ENCODE measurements around the gene NSUN6. TPM values are rescaled to one million over a fixed set of nuclear protein-coding genes. Genes with fewer than 3 reads are reported as not detected.

The NSUN6 gene
- polyA plus RNA-seq, 3 donors = 1.2 to 5.1 (median 3.1) TPM

- H3K9me3 Mint-ChIP-seq = no peaks in the 10 kb centered on the region
- intact Hi-C loops (cut with micrococcal nuclease) = no loop called here
Measured at GRCh38 chr10:18556522-18557147, 94.8 kb downstream of the NSUN6 start.

GRCh38 chr10:18554479-18554878, 96.9 kb downstream of the NSUN6 start:
- Histone ChIP-seq H3K27ac (ENCODE audit: low read depth in 1 of 2, low read length in 2 of 2) (no peak overlapping the region), H3K4me1 (ENCODE audit: control insufficient read depth in 1 of 2, insufficient read depth in 2 of 2, low read length in 2 of 2) (no peaks in the 10 kb centered on the region), H3K4me3 (replicated peaks in 1 of 3; ENCODE audit: low read depth in 2 of 3, low read length in 3 of 3) (no peak overlapping the region), H3K79me2 (ENCODE audit: insufficient read depth, low read length) (no peaks in the 10 kb centered on the region), H3K4me2 (replicated peaks; ENCODE audit: extremely low read depth, low read length, poor library complexity, severe bottlenecking) (no peak overlapping the region), H2AFZ (ENCODE audit: insufficient read depth, low read depth, low read length, poor library complexity, severe bottlenecking) (no peak overlapping the region), H3K9ac (ENCODE audit: insufficient read depth, low read length, poor library complexity, severe bottlenecking) (no peak overlapping the region), H3K36me3 (replicated peaks in 1 of 2; ENCODE audit: control insufficient read depth in 1 of 2, insufficient read depth in 2 of 2, low read length in 2 of 2) (peaks cover 2 to 66% of the 10 kb centered on the region in 2 donors), H3K9me3 (replicated peaks in 1 of 2; ENCODE audit: control insufficient read depth in 1 of 2, insufficient read depth in 1 of 2, low read length in 2 of 2) (peaks cover 16 to 62% of the 10 kb centered on the region in 2 donors), H3K27me3 (ENCODE audit: control insufficient read depth in 2 of 2, insufficient read depth in 2 of 2, low read length in 2 of 2) (no peaks in the 10 kb centered on the region), H4K20me1 (ENCODE audit: insufficient read depth, low read length) (no peaks in the 10 kb centered on the region)
- H3K27ac Mint-ChIP-seq = no peak overlapping the region
- TF ChIP-seq CTCF (IDR thresholded peaks at IDR 0.05) = no peak
- no peak overlapping the region for H3K4me3 Mint-ChIP-seq
- H3K36me3 Mint-ChIP-seq = peaks cover 6 to 9% of the 10 kb centered on the region in 2 donors
- H3K27me3 Mint-ChIP-seq (ENCODE audit: low read depth in 3 of 3) = no peaks in the 10 kb centered on the region
- H3K4me1 Mint-ChIP-seq = no peaks in the 10 kb centered on the region
- no peaks in the 10 kb centered on the region for H3K9me3 Mint-ChIP-seq
- no peak for DNase-seq
- 93% methylated on average over 3 of the region's 3 CpGs for WGBS (ENCODE audit: insufficient coverage)
- intact Hi-C loops (cut with micrococcal nuclease) = no loop called here

More at GRCh38 chr10:18556522-18557147, 94.8 kb downstream of the NSUN6 start:
- no peak for TF ChIP-seq CTCF (IDR thresholded peaks at IDR 0.05)
- no peak overlapping the region for H3K4me3 Mint-ChIP-seq
- no peaks in the 10 kb centered on the region for H3K27me3 ChIP-seq (ENCODE audit: control insufficient read depth in 2 of 2, insufficient read depth in 2 of 2, low read length in 2 of 2)
- no peaks in the 10 kb centered on the region for H3K4me1 ChIP-seq (ENCODE audit: control insufficient read depth in 1 of 2, insufficient read depth in 2 of 2, low read length in 2 of 2)
- no peaks in the 10 kb centered on the region for H3K79me2 ChIP-seq (ENCODE audit: insufficient read depth, low read length)
- H3K9me3 ChIP-seq (replicated peaks in 1 of 2; ENCODE audit: control insufficient read depth in 1 of 2, insufficient read depth in 1 of 2, low read length in 2 of 2) = peaks cover 19 to 78% of the 10 kb centered on the region in 2 donors
- no peaks in the 10 kb centered on the region for H3K4me1 Mint-ChIP-seq
- H4K20me1 ChIP-seq (ENCODE audit: insufficient read depth, low read length) = no peaks in the 10 kb centered on the region
- H3K4me2 ChIP-seq (replicated peaks; ENCODE audit: extremely low read depth, low read length, poor library complexity, severe bottlenecking) = no peak overlapping the region
- 95% methylated on average over 3 of the region's 3 CpGs for WGBS (ENCODE audit: insufficient coverage)
- H3K36me3 Mint-ChIP-seq = peaks cover 0 to under 1% of the 10 kb centered on the region in 2 donors
- no peak overlapping the region for H2AFZ ChIP-seq (ENCODE audit: insufficient read depth, low read depth, low read length, poor library complexity, severe bottlenecking)
- no peak overlapping the region for H3K27ac Mint-ChIP-seq
- peaks cover 0 to 60% of the 10 kb centered on the region in 2 donors for H3K36me3 ChIP-seq (replicated peaks in 1 of 2; ENCODE audit: control insufficient read depth in 1 of 2, insufficient read depth in 2 of 2, low read length in 2 of 2)
- no peak for DNase-seq
- no peaks in the 10 kb centered on the region for H3K27me3 Mint-ChIP-seq (ENCODE audit: low read depth in 3 of 3)
- H3K4me3 ChIP-seq (replicated peaks in 1 of 3; ENCODE audit: low read depth in 2 of 3, low read length in 3 of 3) = no peak overlapping the region
- H3K27ac ChIP-seq (ENCODE audit: low read depth in 1 of 2, low read length in 2 of 2) = no peak overlapping the region
- no peak overlapping the region for H3K9ac ChIP-seq (ENCODE audit: insufficient read depth, low read length, poor library complexity, severe bottlenecking)
